Ramos (cell line): ENCODE measurements around the gene RGL1.

ENCODE experiments used
- in situ Hi-C: fragments of 300-500 bp; cut with MboI; formaldehyde crosslinking; loops from one replicate; pipeline ENCODE4 v1.14.3; 2022; ENCODE audit warnings: low sequenced_read_pairs; ENCODE audit not compliant: unreplicated experiment

The RGL1 gene

DNA sequence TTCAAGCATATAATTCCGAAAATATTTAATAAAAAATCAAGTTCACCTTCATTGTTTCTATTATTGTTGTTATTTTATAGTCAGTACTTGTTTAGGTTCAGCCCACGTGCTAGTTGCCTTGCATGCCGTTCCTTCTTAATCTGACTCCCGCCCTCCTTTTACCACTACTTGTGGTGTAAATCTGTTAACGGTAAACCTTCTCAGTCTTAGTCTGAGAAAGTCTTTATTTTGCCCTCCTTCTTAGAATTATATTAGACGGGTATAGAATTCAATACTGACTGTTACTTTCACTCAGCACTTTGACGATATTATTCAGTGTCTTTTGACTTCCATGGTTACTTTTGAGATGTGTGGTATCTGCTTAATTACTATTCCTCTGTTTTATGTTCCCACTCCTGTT, 104.8 kb downstream of the RGL1 start:
- in situ Hi-C loops: loop anchor here (10.0 to 25.0 kb wide), 2 partner anchors 255 to 622 kb away; partner anchors contain the start of gene APOBEC4

DNA sequence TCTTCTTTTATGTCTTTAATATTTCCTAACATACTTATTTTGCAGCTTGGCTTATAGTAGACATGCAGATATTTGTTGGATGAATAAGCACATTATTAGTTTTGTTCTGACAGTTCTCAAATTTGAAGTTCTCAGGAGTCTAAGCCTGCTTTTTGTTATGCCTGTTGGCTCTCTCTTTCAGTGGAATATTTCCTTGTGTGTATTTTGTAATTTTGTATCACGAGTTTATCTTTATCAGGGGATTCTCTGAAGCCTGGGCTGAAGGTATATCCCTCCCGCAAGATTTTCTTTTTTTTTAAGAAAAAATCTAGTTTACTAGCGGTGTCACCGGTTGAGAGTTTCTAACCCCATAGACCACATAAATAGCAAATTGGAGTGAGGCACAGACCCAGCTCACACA, 105.9 kb downstream of the RGL1 start:
- in situ Hi-C loops: loop anchor here (10.0 to 25.0 kb wide), 2 partner anchors 256 to 624 kb away; partner anchors contain the start of gene APOBEC4

DNA sequence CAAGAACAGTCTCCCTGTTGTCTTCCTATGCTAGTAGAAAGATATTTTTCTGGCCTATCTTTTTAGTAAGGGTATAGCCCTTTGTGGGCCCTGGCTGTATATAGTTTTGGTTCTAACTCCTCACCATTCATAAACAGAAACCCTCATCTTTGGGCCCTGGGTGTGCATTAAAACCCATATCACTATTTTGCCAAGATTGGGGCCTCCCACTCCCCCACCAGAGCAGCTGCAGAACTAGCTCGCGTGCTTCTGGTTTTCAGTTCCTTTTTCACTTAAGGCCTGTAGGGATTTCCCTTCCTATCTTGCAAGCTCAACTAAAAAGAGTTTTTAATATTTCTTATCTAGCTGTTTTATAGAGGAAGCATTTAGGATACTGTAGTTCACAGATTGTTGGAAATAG, 106.4 kb downstream of the RGL1 start:
- in situ Hi-C loops: loop anchor here (10.0 to 25.0 kb wide), 2 partner anchors 256 to 624 kb away; partner anchors contain the start of gene APOBEC4

- in situ Hi-C loops: loop anchor here (10.0 to 25.0 kb wide), 2 partner anchors 258 to 625 kb away; partner anchors contain the start of gene APOBEC4
Measured at GRCh38 chr1:183912265-183912886, 107.5 kb downstream of the RGL1 start.

DNA sequence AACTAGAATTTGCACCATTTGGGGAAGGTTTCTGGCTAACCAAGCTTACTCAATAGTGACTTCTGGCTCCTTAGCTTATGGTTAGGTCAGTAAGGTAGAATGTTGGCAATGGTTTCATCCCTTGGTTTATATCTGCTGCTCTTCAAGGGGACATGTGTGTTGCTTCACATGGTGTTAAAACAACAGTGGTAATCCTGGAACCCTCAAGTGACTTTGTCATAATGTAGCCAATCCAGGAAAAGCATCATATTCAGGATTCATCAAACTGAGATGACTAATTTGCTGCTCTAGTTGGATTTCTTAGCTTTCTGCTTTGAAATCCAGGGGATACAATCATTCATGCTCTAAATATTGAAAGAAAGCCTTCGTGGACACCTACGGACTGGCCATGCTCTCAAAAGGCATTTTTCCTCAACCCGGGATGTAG, 108.7 kb downstream of the RGL1 start:
- in situ Hi-C loops: loop anchor here (10.0 to 25.0 kb wide), 2 partner anchors 259 to 626 kb away; partner anchors contain the start of gene APOBEC4

GRCh38 chr1:183914276-183914675, 109.4 kb downstream of the RGL1 start:
- in situ Hi-C loops: loop anchor here (10.0 to 25.0 kb wide), 2 partner anchors 259 to 627 kb away; partner anchors contain the start of gene APOBEC4

DNA sequence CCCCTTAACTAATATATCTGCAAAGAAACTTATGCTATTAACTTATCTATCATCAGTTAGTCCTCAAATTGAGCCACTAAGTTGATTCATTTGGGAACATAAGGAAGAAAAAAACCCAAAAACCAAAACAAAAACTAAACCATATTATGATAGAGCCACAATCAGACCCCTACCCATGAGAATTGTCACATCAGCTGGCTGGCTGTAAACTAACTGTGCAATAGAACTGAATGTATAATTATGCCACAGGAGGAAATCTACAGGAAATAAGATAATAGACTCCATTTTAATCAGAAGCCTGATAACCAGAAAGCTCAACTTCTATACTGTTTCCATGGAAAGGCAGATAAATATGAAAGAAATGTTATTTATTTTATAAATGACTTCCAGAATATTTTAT, 110.0 kb downstream of the RGL1 start:
- in situ Hi-C loops: loop anchor here (10.0 to 25.0 kb wide), 2 partner anchors 260 to 628 kb away; partner anchors contain the start of gene APOBEC4

GRCh38 chr1:183915625-183916510, 110.9 kb downstream of the RGL1 start:
- in situ Hi-C loops: loop anchor here (10.0 to 25.0 kb wide), 2 partner anchors 261 to 629 kb away; partner anchors contain the start of gene APOBEC4

- in situ Hi-C loops: loop anchor here (10.0 to 25.0 kb wide), 2 partner anchors 262 to 629 kb away; partner anchors contain the start of gene APOBEC4
Measured at GRCh38 chr1:183916574-183916973, 111.7 kb downstream of the RGL1 start.

- in situ Hi-C loops: loop anchor here (10.0 to 25.0 kb wide), 2 partner anchors 264 to 631 kb away; partner anchors contain the start of gene APOBEC4
Measured at GRCh38 chr1:183918589-183918988, 113.7 kb downstream of the RGL1 start.

- in situ Hi-C loops: loop anchor here (25.0 kb wide), 1 partner anchor 633 kb away; no protein-coding TSS in a partner anchor
Measured at GRCh38 chr1:183920651-183921050, 115.7 kb downstream of the RGL1 start.

DNA sequence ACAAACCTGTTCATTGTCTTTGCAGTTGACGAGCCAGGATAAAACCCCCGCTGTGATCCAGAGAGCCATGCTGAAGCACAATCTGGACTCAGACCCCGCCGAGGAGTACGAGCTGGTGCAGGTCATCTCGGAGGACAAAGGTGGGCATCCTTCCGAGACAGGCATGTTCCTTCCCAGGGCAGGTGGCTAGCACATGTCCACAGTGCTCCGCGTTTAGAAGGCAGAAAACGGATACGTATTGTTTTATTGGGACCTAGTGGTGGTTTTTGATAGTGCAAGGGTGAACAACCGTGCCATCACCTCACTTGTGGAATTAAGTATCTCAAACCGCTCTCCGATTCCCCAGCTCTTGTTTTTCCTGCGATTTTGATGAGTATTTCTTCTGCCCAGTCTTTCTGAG, 117.3 kb downstream of the RGL1 start:
- in situ Hi-C loops: loop anchor here (25.0 kb wide), 1 partner anchor 635 kb away; no protein-coding TSS in a partner anchor

- in situ Hi-C loops: no loop called here
Measured at GRCh38 chr1:183925947-183926346, 121.0 kb downstream of the RGL1 start.

DNA sequence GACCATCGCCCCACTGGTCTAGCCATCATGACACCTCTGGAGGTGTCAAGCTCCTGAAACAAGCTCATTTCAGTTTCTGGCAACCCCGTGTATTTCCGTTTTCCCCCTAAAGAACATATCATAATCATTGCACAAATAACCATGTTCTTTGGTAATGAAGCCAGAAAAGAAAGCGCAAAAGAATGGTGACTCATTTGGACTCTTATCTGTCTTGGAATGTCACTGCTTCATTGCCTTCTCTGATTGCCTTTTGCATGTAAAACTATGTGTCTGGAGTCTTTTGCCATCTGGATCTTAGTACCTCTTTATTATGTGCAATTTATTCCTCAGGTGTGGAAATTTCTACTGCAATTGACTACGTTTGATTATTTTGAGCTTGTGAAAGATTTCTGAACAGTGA, 122.1 kb downstream of the RGL1 start:
- in situ Hi-C loops: no loop called here

DNA sequence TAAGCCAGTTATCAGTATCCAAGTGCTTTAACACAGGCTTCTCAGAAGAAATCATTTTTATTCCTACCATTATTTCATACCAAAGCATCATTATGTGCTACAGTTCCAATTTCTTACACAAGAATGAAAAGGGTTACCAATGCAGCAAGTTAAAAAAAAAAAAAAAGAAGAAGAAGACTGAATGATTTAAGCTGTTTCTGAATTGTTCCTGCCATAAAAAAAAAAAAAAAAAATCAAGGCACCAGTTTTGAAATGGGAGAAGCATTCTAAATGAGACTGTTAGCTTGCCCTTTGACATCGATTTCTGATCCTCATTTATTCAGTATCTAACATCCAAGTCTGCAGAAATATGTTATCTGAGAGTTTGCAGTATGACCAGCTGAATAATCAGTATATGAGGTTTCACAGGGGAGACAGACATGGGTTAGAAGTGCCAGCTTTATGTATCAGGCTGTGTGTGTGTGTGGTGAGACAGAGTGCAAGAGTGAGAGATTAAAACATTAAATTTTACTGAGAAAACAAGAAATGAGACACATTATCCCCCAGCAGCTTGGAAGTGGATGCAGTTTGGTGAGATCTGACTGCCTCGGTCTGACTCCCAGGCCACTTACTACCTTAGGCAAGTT, 126.8 kb downstream of the RGL1 start:
- in situ Hi-C loops: no loop called here

DNA sequence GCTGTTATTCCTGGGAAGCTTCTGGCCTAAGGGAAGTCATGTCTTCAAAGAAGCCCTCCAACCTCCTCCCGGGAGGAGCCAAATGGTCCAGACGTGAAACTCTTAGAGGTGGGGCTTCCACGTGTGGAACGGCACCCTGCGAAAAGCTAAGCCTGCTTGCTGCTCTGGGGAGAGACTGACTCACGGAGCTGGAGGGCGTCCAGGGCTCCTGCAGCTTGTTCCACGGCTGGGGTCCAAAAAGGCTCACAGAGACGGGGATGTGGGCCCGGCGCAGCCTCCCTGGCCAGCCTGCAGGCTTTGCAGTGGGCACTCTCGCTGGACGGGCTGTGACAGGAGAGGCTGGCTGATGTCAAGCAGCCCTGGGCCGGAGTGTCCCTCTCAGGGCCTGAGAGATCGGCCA, 127.5 kb downstream of the RGL1 start:
- in situ Hi-C loops: no loop called here

DNA sequence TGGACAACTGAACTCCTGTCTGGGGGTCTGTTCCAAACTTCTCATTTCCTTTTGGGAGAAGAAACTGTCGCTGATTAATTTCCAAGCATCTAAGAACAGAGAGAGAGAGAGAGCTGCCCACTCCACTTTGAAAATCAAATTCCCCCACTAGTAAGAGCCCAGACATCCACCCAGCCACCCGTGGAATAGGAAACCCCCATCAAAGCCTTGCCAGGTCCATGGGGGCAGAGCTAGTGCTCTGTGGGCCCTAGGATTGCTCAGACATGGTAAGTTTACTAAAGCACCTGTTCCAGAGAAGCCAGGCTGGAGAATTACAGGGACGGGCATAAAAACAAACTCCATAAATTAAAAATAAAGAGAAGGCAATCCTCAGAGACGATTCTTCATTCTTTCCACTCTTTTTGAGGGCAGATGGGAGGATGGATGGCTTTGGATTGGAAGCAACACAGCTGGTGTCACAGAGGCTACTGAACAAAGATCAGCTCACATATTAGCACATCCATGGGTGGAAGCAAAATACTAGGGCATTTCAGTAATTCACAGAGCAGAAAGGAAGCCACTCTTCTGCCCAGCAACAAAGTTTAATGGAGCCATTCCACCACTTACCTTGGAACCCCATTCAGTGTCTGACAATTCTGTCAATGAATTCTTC, 128.7 kb downstream of the RGL1 start:
- in situ Hi-C loops: no loop called here

DNA sequence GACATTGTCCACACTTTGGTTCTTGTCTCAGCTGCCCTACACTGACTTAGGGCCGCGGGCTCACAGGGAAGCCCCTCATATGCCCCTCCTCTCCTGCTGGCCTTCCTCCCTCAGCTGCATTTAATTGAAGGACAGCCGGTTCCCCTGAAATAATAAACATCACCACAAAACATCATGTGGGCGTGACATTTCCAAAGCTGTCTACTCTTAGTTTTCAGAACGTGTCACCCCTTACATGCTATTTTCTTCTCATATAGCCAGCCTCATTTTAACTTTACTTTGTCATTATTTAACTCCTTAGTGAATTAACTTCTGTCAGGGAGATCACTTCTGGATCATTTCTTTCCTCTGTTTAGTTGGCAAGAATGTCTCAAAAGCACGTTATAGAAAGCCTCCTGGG, 129.4 kb downstream of the RGL1 start:
- in situ Hi-C loops: no loop called here

- in situ Hi-C loops: no loop called here
Measured at GRCh38 chr1:183936009-183936408, 131.1 kb downstream of the RGL1 start.

GRCh38 chr1:183936791-183937190, 131.9 kb downstream of the RGL1 start:
- in situ Hi-C loops: no loop called here
